Liver (tissue), 9 donors: ENCODE results near the gene LRRC75B. TPM values are rescaled to one million over a fixed set of nuclear protein-coding genes. Genes with fewer than 3 reads are reported as not detected.
"Not testable (repeated sequence)": the region's sequence is repeated elsewhere in the genome, so short reads cannot be mapped to it uniquely, and the experiment has no call there.

Source experiments
- DNase-seq: peaks from one replicate; pipeline ENCODE4 v3.0.0-alpha.2; 2017; ENCODE audit warnings: low spot score
- H3K27ac ChIP-seq, 2 donors: one replicate each; pipeline ENCODE4 v1.7.0; 2013; ENCODE audit warnings: inconsistent platforms in 2 of 2, low read length in 2 of 2, control low read depth in 1 of 2, low read depth in 1 of 2, mild to moderate bottlenecking in 1 of 2
- H3K27me3 ChIP-seq, 4 donors: one replicate each; pipeline versions ENCODE4 v1.6.1 to v1.7.0; 2013; ENCODE audit warnings: low read length in 3 of 4, inconsistent platforms in 1 of 4, mild to moderate bottlenecking in 1 of 4, moderate library complexity in 1 of 4; ENCODE audit not compliant: control insufficient read depth in 4 of 4, insufficient read depth in 4 of 4
- H3K36me3 ChIP-seq, 4 donors: one replicate each; pipeline versions ENCODE4 v1.6.1 to v1.7.0; 2013; ENCODE audit warnings: low read length in 3 of 4, mild to moderate bottlenecking in 3 of 4, low read depth in 1 of 4, moderate library complexity in 1 of 4; ENCODE audit not compliant: control insufficient read depth in 4 of 4, insufficient read depth in 3 of 4
- H3K4me1 ChIP-seq, 4 donors: one replicate each; pipeline versions ENCODE4 v1.6.1 to v1.7.0; 2013; ENCODE audit warnings: low read length in 3 of 4, mild to moderate bottlenecking in 3 of 4, moderate library complexity in 1 of 4; ENCODE audit not compliant: control insufficient read depth in 4 of 4, insufficient read depth in 4 of 4
- H3K4me3 ChIP-seq, 3 donors: one replicate each; pipeline versions ENCODE4 v1.6.1 to v1.7.0; 2013; ENCODE audit warnings: low read length in 3 of 3, control low read depth in 1 of 3, low read depth in 1 of 3, mild to moderate bottlenecking in 1 of 3
- H3K9ac ChIP-seq, 2 donors: one replicate each; pipeline ENCODE4 v1.7.0; 2013; ENCODE audit warnings: low read length in 2 of 2, mild to moderate bottlenecking in 2 of 2, moderate library complexity in 2 of 2, control low read depth in 1 of 2, low read depth in 1 of 2
- H3K9me3 ChIP-seq, 4 donors: one replicate each; pipeline versions ENCODE4 v1.6.1 to v1.7.0; 2013; ENCODE audit warnings: low read length in 3 of 4; ENCODE audit not compliant: control insufficient read depth in 4 of 4
- CTCF ChIP-seq: fragments of 150-350 bp; IDR thresholded peaks from 2 replicates; pipeline ENCODE4 v1.5.1; 2017; ENCODE audit warnings: improper control_type of control experiment, low read depth, low read length; ENCODE audit not compliant: missing input control
- EGR1 ChIP-seq, 2 donors: IDR thresholded peaks; 2 replicates each; pipeline ENCODE4 v1.6.1; 2016 to 2018; ENCODE audit warnings: antibody characterized with exemption in 2 of 2, low read depth in 2 of 2
- FOXA1 ChIP-seq: IDR thresholded peaks from 2 replicates; pipeline ENCODE4 v1.6.1; 2016; ENCODE audit warnings: antibody characterized with exemption
- FOXA2 ChIP-seq: IDR thresholded peaks from 2 replicates; pipeline ENCODE4 v1.6.1; 2016; ENCODE audit warnings: antibody characterized with exemption
- GABPA ChIP-seq, 2 donors: IDR thresholded peaks in 1 of 2; conservative IDR thresholded peaks in 1 of 2; 2 replicates each; pipeline ENCODE4 v1.6.1; 2016; ENCODE audit warnings: antibody characterized with exemption in 2 of 2, mild to moderate bottlenecking in 1 of 2, moderate library complexity in 1 of 2
- HNF4A ChIP-seq, 2 donors: conservative IDR thresholded peaks; 2 replicates each; pipeline ENCODE4 v1.6.1; 2016; ENCODE audit warnings: antibody characterized with exemption in 2 of 2, mild to moderate bottlenecking in 2 of 2
- HNF4G ChIP-seq: IDR thresholded peaks from 2 replicates; pipeline ENCODE4 v1.6.1; 2016; ENCODE audit warnings: antibody characterized with exemption
- JUND ChIP-seq, 2 donors: IDR thresholded peaks; 2 replicates each; pipeline ENCODE4 v1.6.1; 2016; ENCODE audit warnings: antibody characterized with exemption in 2 of 2
- NR2F2 ChIP-seq: IDR thresholded peaks from 2 replicates; pipeline ENCODE4 v1.6.1; 2016; ENCODE audit warnings: antibody characterized with exemption
- RAD21 ChIP-seq, 2 donors: IDR thresholded peaks; 2 replicates each; pipeline ENCODE4 v1.6.1; 2016; ENCODE audit warnings: antibody characterized with exemption in 2 of 2, mild to moderate bottlenecking in 2 of 2
- RXRA ChIP-seq, 2 donors: IDR thresholded peaks; 2 replicates each; pipeline ENCODE4 v1.6.1; 2017 to 2018; ENCODE audit warnings: antibody characterized with exemption in 2 of 2, mild to moderate bottlenecking in 1 of 2
- SP1 ChIP-seq: IDR thresholded peaks from 2 replicates; pipeline ENCODE4 v1.6.1; 2018; ENCODE audit warnings: antibody characterized with exemption, mild to moderate bottlenecking
- TAF1 ChIP-seq: conservative IDR thresholded peaks from 2 replicates; pipeline ENCODE4 v1.6.1; 2016; ENCODE audit warnings: antibody characterized with exemption, mild to moderate bottlenecking
- YY1 ChIP-seq: IDR thresholded peaks from 2 replicates; pipeline ENCODE4 v1.6.1; 2016; ENCODE audit warnings: antibody characterized with exemption, mild to moderate bottlenecking
- ZBTB33 ChIP-seq: IDR thresholded peaks from 2 replicates; pipeline ENCODE4 v1.6.1; 2016; ENCODE audit warnings: antibody characterized with exemption
- WGBS: extraction: QIAGEN DNeasy Blood & Tissue Kit; methylation state at CpG from one replicate; pipeline ENCODE4 v1.1.7; 2013; 5-methylcytosine and 5-hydroxymethylcytosine counted together
- polyA plus RNA-seq, 2 donors: library from polyadenylated mRNA; stranded (reverse) in 1 of 2; unstranded in 1 of 2; fragments of 200-250 nt in 1 of 2; fragments of >200 nt in 1 of 2; fragmentation: Nextera tagmentation in 1 of 2; extraction: Ambion mirVana in 1 of 2; gene quantifications; one replicate each; pipeline versions ENCODE4 v1.2.1 to v1.2.3, GENCODE V29; 2013 to 2015
- total RNA-seq, 2 donors: library from RNA; depleted of rRNA; stranded (reverse); fragments of >200 nt; gene quantifications; one replicate each; pipeline ENCODE4 v1.2.3, GENCODE V29; 2014
- TF ChIP-seq, protein P1 (sequence below): IDR thresholded peaks from 2 replicates; pipeline ENCODE4 v1.6.1; 2016; ENCODE audit warnings: antibody characterized with exemption
- TF ChIP-seq, protein P2 (sequence below): IDR thresholded peaks from 2 replicates; pipeline ENCODE4 v1.6.1; 2016; ENCODE audit warnings: antibody characterized with exemption, mild to moderate bottlenecking
- donor health status: healthy.
- donor health status: healthy.
- donor health status: healthy.
- donor health status: healthy.
- donor health status: healthy.

The LRRC75B gene
- total and polyA plus RNA-seq, 4 donors = 7.8 to 14.3 (median 9.4) TPM

DNA sequence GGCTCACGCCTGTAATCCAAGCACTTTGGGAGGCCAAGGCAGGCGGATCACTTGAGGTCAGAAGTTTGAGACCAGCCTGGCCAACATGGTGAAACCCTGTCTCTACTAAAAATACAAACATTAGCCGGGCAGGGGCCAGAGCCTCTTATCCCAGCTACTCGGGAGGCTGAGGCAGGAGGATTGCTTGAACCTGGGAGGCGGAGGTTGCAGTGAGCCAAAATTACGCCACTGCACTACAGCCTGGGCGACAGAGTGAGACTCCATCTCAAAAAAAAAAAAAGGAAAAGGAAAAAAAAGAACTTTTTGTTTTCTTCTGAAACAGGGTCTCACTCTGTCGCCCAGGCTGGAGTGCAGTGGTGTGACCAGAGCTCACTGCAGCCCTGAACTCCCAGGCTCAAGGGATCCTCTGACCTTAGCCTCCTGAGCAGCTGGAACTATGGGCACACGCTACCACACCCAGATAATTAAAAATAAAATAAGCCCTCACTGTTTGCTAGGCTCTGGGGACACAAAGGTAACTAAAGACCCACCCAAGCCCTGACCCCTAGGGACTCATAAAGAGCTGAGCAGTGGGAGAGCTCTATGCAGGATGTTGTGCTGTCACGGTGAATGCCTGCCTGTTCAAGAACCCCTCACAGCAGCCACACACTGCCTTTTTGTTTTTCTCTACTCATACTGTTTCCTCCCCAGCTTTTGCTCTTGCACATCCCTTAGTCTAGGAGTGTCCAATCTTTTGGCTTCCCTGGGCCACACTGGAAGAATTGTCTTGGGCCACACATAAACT is 40.2 kb downstream of the LRRC75B start:
- 60% methylated on average over 10 of the region's 10 CpGs for WGBS
- DNase-seq, H3K9me3 ChIP-seq, H3K27me3 ChIP-seq: not testable (repeated sequence)
- Histone ChIP-seq H3K27ac (peak overlapping the region; percentile 97), H3K36me3 (peaks cover 2 to 11% (median 7%) of the 10 kb centered on the region in 4 donors), H3K4me1 (peaks cover 25 to 74% (median 49%) of the 10 kb centered on the region in 4 donors), H3K4me3 (peak overlapping the region; percentile 24 to 74 (median 64)), H3K9ac (peak overlapping the region; percentile 96 to 99)

- 40% methylated on average over 6 of the region's 6 CpGs for WGBS
- Histone ChIP-seq H3K27me3 (no peaks in the 10 kb centered on the region), H3K27ac (peak overlapping the region; percentile 97), H3K4me3 (no peak overlapping the region), H3K36me3 (peaks cover 7 to 23% (median 20%) of the 10 kb centered on the region in 4 donors), H3K9me3 (no peaks in the 10 kb centered on the region), H3K4me1 (peaks cover 15 to 72% (median 47%) of the 10 kb centered on the region in 4 donors), H3K9ac (peak overlapping the region; percentile 58 to 70)
- TF ChIP-seq JUND (IDR thresholded peaks at IDR 0.05) (no peak), RXRA (IDR thresholded peaks at IDR 0.05) (peak; percentile 37 to 42)
- DNase-seq = no peak
Observed at GRCh38 chr22:24550902-24551435, 41.9 kb downstream of the LRRC75B start.

- H3K9me3 ChIP-seq = no peaks in the 10 kb centered on the region
- H3K36me3 ChIP-seq = peaks cover 7 to 23% (median 20%) of the 10 kb centered on the region in 4 donors
- no peak overlapping the region for H3K4me3 ChIP-seq
- peak overlapping the region; percentile 97 for H3K27ac ChIP-seq
- H3K4me1 ChIP-seq = peaks cover 16 to 74% (median 49%) of the 10 kb centered on the region in 4 donors
- no peaks in the 10 kb centered on the region for H3K27me3 ChIP-seq
- 31% methylated on average over 8 of the region's 8 CpGs for whole genome bisulfite sequencing
- peak; percentile 55 for DNase-seq
- peak overlapping the region; percentile 58 to 70 for H3K9ac ChIP-seq
- TF ChIP-seq GABPA (IDR thresholded peaks at IDR 0.05 in 1 of 2, conservative IDR thresholded peaks at IDR 0.05 in 1 of 2) = peak in 1 of 2 donors; percentile 60
- peak; percentile 91 to 94 for TF ChIP-seq RXRA (IDR thresholded peaks at IDR 0.05)
- TF ChIP-seq, protein P1, sequence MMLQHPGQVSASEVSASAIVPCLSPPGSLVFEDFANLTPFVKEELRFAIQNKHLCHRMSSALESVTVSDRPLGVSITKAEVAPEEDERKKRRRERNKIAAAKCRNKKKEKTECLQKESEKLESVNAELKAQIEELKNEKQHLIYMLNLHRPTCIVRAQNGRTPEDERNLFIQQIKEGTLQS = peak; percentile 95
- peak; percentile 82 for TF ChIP-seq FOXA2
- peak; percentile 81 for TF ChIP-seq TAF1
- peak; percentile 70 for TF ChIP-seq FOXA1
- TF ChIP-seq, protein P2, sequence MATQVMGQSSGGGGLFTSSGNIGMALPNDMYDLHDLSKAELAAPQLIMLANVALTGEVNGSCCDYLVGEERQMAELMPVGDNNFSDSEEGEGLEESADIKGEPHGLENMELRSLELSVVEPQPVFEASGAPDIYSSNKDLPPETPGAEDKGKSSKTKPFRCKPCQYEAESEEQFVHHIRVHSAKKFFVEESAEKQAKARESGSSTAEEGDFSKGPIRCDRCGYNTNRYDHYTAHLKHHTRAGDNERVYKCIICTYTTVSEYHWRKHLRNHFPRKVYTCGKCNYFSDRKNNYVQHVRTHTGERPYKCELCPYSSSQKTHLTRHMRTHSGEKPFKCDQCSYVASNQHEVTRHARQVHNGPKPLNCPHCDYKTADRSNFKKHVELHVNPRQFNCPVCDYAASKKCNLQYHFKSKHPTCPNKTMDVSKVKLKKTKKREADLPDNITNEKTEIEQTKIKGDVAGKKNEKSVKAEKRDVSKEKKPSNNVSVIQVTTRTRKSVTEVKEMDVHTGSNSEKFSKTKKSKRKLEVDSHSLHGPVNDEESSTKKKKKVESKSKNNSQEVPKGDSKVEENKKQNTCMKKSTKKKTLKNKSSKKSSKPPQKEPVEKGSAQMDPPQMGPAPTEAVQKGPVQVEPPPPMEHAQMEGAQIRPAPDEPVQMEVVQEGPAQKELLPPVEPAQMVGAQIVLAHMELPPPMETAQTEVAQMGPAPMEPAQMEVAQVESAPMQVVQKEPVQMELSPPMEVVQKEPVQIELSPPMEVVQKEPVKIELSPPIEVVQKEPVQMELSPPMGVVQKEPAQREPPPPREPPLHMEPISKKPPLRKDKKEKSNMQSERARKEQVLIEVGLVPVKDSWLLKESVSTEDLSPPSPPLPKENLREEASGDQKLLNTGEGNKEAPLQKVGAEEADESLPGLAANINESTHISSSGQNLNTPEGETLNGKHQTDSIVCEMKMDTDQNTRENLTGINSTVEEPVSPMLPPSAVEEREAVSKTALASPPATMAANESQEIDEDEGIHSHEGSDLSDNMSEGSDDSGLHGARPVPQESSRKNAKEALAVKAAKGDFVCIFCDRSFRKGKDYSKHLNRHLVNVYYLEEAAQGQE = peak; percentile 81
- peak; percentile 50 for TF ChIP-seq RAD21 (IDR thresholded peaks at IDR 0.05)
- no peak for TF ChIP-seq CTCF
- TF ChIP-seq JUND (IDR thresholded peaks at IDR 0.05) = peak; percentile 99
- TF ChIP-seq EGR1 (IDR thresholded peaks at IDR 0.05; ENCODE audit: low read depth in 2 of 2) = peak in 1 of 2 donors; percentile 80
- peak; percentile 41 for TF ChIP-seq YY1
- TF ChIP-seq ZBTB33 = peak; percentile 92
- peak; percentile 95 to 98 for TF ChIP-seq HNF4A (conservative IDR thresholded peaks at IDR 0.05)
- peak; percentile 96 for TF ChIP-seq HNF4G
- TF ChIP-seq SP1 = peak; percentile 99
- TF ChIP-seq NR2F2 = peak; percentile 83
Observed at GRCh38 chr22:24550028-24550901, 42.6 kb downstream of the LRRC75B start.
